ENCODE measurements around the gene SORCS2.

- TF ChIP-seq POLR2A (IDR thresholded peaks at IDR 0.05), result no peak
- no peak for TF ChIP-seq CTCF (IDR thresholded peaks at IDR 0.05)
- no peak for TF ChIP-seq EP300 (IDR thresholded peaks at IDR 0.05)
These were observed 6.9 kb downstream of the SORCS2 start for GRCh38 chr4:7199129-7199725.
